B cell (primary cell): ENCODE data around the gene ACAD11. TPM values are rescaled to one million over a fixed set of nuclear protein-coding genes. Genes with fewer than 3 reads are reported as not detected.

Experiments
- ATAC-seq: fragments of 200-7000 bp; cut with Tn5 transposase; one replicate; pipeline ENCODE4 v1.10.0; 2021; ENCODE audit warnings: low read depth, mild to moderate bottlenecking, moderate number of reproducible peaks, moderate library complexity
- CTCF ChIA-PET: fragments of 350-600 bp; sonication (Branson Sonifier 250); formaldehyde crosslinking; loops from one replicate; lab custom pipeline; 2021; ENCODE audit warnings: antibody characterized with exemption, inconsistent platforms; lab: Charles Lee
- POLR2A ChIA-PET: fragments of 350-600 bp; sonication (Branson Sonifier 250); formaldehyde crosslinking; loops from one replicate; lab custom pipeline; 2021; ENCODE audit warnings: antibody characterized with exemption; lab: Charles Lee
- DNase-seq: peaks from one replicate; pipeline ENCODE4 v3.0.0; 2013
- H2AFZ ChIP-seq: 2 replicates; pipeline ENCODE4 v1.6.1; 2012; ENCODE audit warnings: mild to moderate bottlenecking, low read depth, low read length; ENCODE audit not compliant: insufficient read depth, poor library complexity, severe bottlenecking
- H3K27ac ChIP-seq, 2 donors: 1 replicate in 1 of 2; 2 replicates in 1 of 2; pipeline ENCODE4 v1.5.1; 2012 to 2013; ENCODE audit warnings: low read length in 2 of 2, mild to moderate bottlenecking in 2 of 2, moderate library complexity in 1 of 2
- H3K27me3 ChIP-seq, 4 experiments: fragments of 200-600 bp in 1 of 4; sonication (generic) in 1 of 4; replicated peaks in 1 of 4; 1 replicate in 2 of 4; 2 replicates in 2 of 4; pipeline versions ENCODE4 v1.6.1 to v1.7.0; 2013 to 2016; ENCODE audit warnings: low read length in 3 of 4, mild to moderate bottlenecking in 2 of 4, mixed read lengths in 1 of 4, moderate library complexity in 1 of 4; ENCODE audit not compliant: insufficient read depth in 4 of 4, control insufficient read depth in 3 of 4; ENCODE audit errors: control extremely low read depth in 1 of 4
- H3K36me3 ChIP-seq, 2 experiments: replicated peaks in 1 of 2; 1 replicate in 1 of 2; 2 replicates in 1 of 2; pipeline versions ENCODE4 v1.6.1 to v1.7.1; 2013; ENCODE audit warnings: low read length in 1 of 2; ENCODE audit not compliant: insufficient read depth in 2 of 2, control insufficient read depth in 1 of 2; ENCODE audit errors: control extremely low read depth in 1 of 2, extremely low read depth in 1 of 2
- H3K4me1 ChIP-seq, 2 donors: fragments of 200-600 bp in 1 of 2; sonication (generic) in 1 of 2; 1 replicate in 1 of 2; 2 replicates in 1 of 2; pipeline versions ENCODE4 v1.5.1 to v1.6.1; 2013 to 2017; ENCODE audit warnings: low read length in 2 of 2; ENCODE audit not compliant: control insufficient read depth in 2 of 2, insufficient read depth in 2 of 2
- H3K4me2 ChIP-seq: replicated peaks from 2 replicates; pipeline ENCODE3; 2012; ENCODE audit warnings: mild to moderate bottlenecking, low read depth, low read length; ENCODE audit not compliant: poor library complexity, severe bottlenecking
- H3K4me3 ChIP-seq, 5 experiments: fragments of 200-600 bp in 1 of 5; sonication (generic) in 1 of 5; 1 replicate in 3 of 5; 2 replicates in 2 of 5; pipeline versions ENCODE4 v1.5.1 to v1.7.0; 2011 to 2016; ENCODE audit warnings: low read length in 4 of 5, mild to moderate bottlenecking in 4 of 5, low read depth in 2 of 5, control low read depth in 1 of 5, moderate library complexity in 1 of 5; ENCODE audit not compliant: insufficient read depth in 1 of 5; ENCODE audit errors: control extremely low read depth in 1 of 5, extremely low read depth in 1 of 5
- H3K79me2 ChIP-seq: fragments of 200-600 bp; sonication (generic); one replicate; pipeline ENCODE4 v1.6.0; 2016; ENCODE audit warnings: low read length; ENCODE audit not compliant: control insufficient read depth, insufficient read depth
- H3K9ac ChIP-seq: fragments of 200-600 bp; sonication (generic); 2 replicates; pipeline ENCODE4 v1.6.1; 2017; ENCODE audit warnings: mild to moderate bottlenecking, low read length, moderate library complexity
- H3K9me3 ChIP-seq, 3 donors: one replicate each; pipeline versions ENCODE4 v1.6.1 to v1.7.1; 2013; ENCODE audit warnings: low read length in 2 of 3; ENCODE audit not compliant: control insufficient read depth in 2 of 3, insufficient read depth in 1 of 3; ENCODE audit errors: control extremely low read depth in 1 of 3
- H4K20me1 ChIP-seq: 2 replicates; pipeline ENCODE4 v1.6.0; 2012; ENCODE audit warnings: mild to moderate bottlenecking, low read length; ENCODE audit not compliant: insufficient read depth, control insufficient read depth, poor library complexity, severe bottlenecking
- H3K27ac Mint-ChIP-seq: one replicate; pipeline ENCODE4 v1.8.0; 2021; ENCODE audit warnings: mixed read lengths
- H3K27me3 Mint-ChIP-seq: one replicate; pipeline ENCODE4 v1.8.0; 2021; ENCODE audit warnings: mixed read lengths
- H3K4me1 Mint-ChIP-seq: one replicate; pipeline ENCODE4 v1.8.0; 2021; ENCODE audit warnings: mixed read lengths
- H3K4me3 Mint-ChIP-seq: one replicate; pipeline ENCODE4 v1.8.0; 2021; ENCODE audit warnings: mixed read lengths
- H3K9me3 Mint-ChIP-seq: one replicate; pipeline ENCODE4 v1.8.0; 2022; ENCODE audit warnings: mixed read lengths; ENCODE audit not compliant: insufficient read depth
- CTCF ChIP-seq: fragments of 200-600 bp; IDR thresholded peaks from one replicate; pipeline ENCODE4 v1.8.0; 2022; ENCODE audit warnings: antibody characterized with exemption, mild to moderate bottlenecking
- EZH2 ChIP-seq: IDR thresholded peaks from 2 replicates; pipeline ENCODE4 v1.6.1; 2012; ENCODE audit warnings: borderline replicate concordance, low read depth, mild to moderate bottlenecking, moderate library complexity, low read length; ENCODE audit not compliant: insufficient read depth, poor library complexity, severe bottlenecking
- WGBS: methylation state at CpG from one replicate; pipeline ENCODE4 v1.1.5; 2013; ENCODE audit warnings: missing lambda C conversion rate; ENCODE audit not compliant: insufficient coverage; 5-methylcytosine and 5-hydroxymethylcytosine counted together
- intact Hi-C: fragments of 100-400 bp; cut with micrococcal nuclease; formaldehyde crosslinking; loops from one replicate; pipeline ENCODE4 v1.10.0; 2022
- polyA plus RNA-seq: library from polyadenylated mRNA; depleted of rRNA; stranded (reverse); fragments of >200 nt; gene quantifications from 2 replicates; pipeline ENCODE4 v1.2.3, GENCODE V29; 2012
- total RNA-seq, 2 donors: library from RNA; stranded (reverse); fragments of 120-200 nt in 1 of 2; gene quantifications; 1 replicate in 1 of 2; 2 replicates in 1 of 2; pipeline versions ENCODE4 v1.2.3 to v1.2.4, GENCODE V29; 2013 to 2022

The ACAD11 gene
- total and polyA plus RNA-seq, 2 donors (not counting 1 experiment from before 2014, with no cell fraction given) = 23.4 to 26.9 TPM

GRCh38 chr3:132509096-132509495, 150.5 kb downstream of the ACAD11 start:
- no peaks in the 10 kb centered on the region for H3K79me2 ChIP-seq
- intact Hi-C loops = no loop called here
- H3K36me3 ChIP-seq = peaks cover 24 to 78% of the 10 kb centered on the region in 2 experiments

More at GRCh38 chr3:132509096-132509495, 150.5 kb downstream of the ACAD11 start:
- Histone ChIP-seq H3K4me3 (no peak overlapping the region), H3K4me2 (no peak overlapping the region), H4K20me1 (no peaks in the 10 kb centered on the region), H3K4me1 (no peaks in the 10 kb centered on the region), H3K27me3 (no peaks in the 10 kb centered on the region), H2AFZ (no peak overlapping the region), H3K27ac (no peak overlapping the region), H3K9ac (no peak overlapping the region), H3K9me3 (no peaks in the 10 kb centered on the region)
- POLR2A ChIA-PET = no interaction called here
- TF ChIP-seq EZH2 (no peak), CTCF (no peak)
- Mint-ChIP-seq H3K9me3 (no peaks in the 10 kb centered on the region), H3K4me1 (no peaks in the 10 kb centered on the region), H3K27ac (no peak overlapping the region), H3K27me3 (no peaks in the 10 kb centered on the region), H3K4me3 (no peak overlapping the region)
- CTCF ChIA-PET = interaction anchor here (1.1 kb wide), 1 partner anchor 28 kb away, joined by 4 read pairs; no protein-coding TSS in a partner anchor
- WGBS = 100% methylated on average over 1 of the region's 1 CpG
- DNase-seq (no peak), ATAC-seq (no peak)

Other genes starting within 250 kb of the ACAD11 start
- gene DNAJC13, start 242.3 kb downstream of the ACAD11 start, total RNA-seq = 51.1 and 56.0 TPM in 2 replicates
- 9.7 and 12.2 TPM in 2 replicates for gene DNAJC13, start 242.3 kb downstream of the ACAD11 start, polyA plus RNA-seq
- 0.15 TPM in 1 of 2 replicates, not detected in the other for gene ACKR4, start 62.5 kb downstream of the ACAD11 start, total RNA-seq
- gene ACKR4, start 62.5 kb downstream of the ACAD11 start, polyA plus RNA-seq = 0.21 TPM in 1 of 2 replicates, not detected in the other
- gene UBA5, start 520 bp upstream of the ACAD11 start, total RNA-seq = 38.9 and 41.0 TPM in 2 replicates
- gene UBA5, start 520 bp upstream of the ACAD11 start, polyA plus RNA-seq = 17.4 and 22.4 TPM in 2 replicates
- gene NPHP3, start 62.6 kb upstream of the ACAD11 start, total RNA-seq = 47.8 and 48.7 TPM in 2 replicates
- gene NPHP3, start 62.6 kb upstream of the ACAD11 start, polyA plus RNA-seq = 18.4 and 29.3 TPM in 2 replicates